ENCODE data around the gene AFAP1L1. TPM values are rescaled to one million over a fixed set of nuclear protein-coding genes. Genes with fewer than 3 reads are reported as not detected.

AFAP1L1 gene
- total and polyA plus RNA-seq, 2 of the 13 experiments (the other 11 are each of a cell fraction or from before 2014, with no cell fraction given), result 0.38 to 1.0 TPM

DNA sequence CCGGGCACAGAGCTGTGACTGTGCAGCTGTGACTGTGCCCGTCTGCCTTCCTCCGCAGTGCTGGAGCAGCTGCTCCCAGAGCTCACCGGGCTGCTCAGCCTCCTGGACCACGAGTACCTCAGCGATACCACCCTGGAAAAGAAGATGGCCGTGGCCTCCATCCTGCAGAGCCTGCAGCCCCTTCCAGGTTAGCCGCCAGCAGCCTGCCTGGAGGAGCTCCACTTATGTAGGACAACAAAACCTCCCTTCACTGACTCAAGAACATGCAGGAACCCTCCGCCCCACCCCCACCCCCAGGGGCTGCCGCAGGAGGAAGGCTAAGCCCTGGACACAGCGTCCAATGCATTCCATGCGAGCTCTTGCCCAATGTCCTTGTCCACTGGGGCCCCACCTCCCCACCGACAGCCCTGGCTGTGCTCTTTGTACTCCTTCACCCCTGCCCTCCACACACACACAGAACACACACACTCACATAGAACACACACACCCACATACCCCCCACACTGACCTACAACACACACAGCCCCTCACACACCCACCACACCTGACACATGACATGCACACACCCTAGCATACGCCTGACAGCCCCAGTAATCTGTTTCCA, 27.9 kb downstream of the AFAP1L1 start (continued):
- TF ChIP-seq, protein P1, sequence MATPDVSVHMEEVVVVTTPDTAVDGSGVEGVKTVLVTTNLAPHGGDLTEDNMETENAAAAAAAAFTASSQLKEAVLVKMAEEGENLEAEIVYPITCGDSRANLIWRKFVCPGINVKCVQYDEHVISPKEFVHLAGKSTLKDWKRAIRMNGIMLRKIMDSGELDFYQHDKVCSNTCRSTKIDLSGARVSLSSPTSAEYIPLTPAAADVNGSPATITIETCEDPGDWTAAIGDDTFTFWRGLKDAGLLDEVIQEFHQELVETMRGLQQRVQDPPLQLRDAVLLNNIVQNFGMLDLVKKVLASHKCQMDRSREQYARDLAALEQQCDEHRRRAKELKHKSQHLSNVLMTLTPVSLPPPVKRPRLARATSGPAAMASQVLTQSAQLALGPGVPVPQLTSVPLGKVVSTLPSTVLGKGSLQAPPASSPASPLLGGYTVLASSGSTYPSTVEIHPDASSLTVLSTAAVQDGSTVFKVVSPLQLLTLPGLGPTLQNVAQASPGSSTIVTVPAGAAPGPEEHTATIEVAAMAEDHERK (CRISPR knock-in tag; IDR thresholded peaks at IDR 0.05; ENCODE audit: low read depth), result no peak
- TF ChIP-seq FOXP1 (IDR thresholded peaks at IDR 0.05), result no peak
- TF ChIP-seq FOXP1 (CRISPR knock-in tag; IDR thresholded peaks at IDR 0.05), result 0 out of 2 replicates have a peak, but pooled peaks have one; percentile 19
- peak; percentile 29; the same call in 1 of the 2 replicates for TF ChIP-seq ZBTB7B (CRISPR knock-in tag; IDR thresholded peaks at IDR 0.05)
- no peak for TF ChIP-seq HCFC1 (IDR thresholded peaks at IDR 0.05; ENCODE audit: low read depth, low read length)
- TF ChIP-seq, protein P2, sequence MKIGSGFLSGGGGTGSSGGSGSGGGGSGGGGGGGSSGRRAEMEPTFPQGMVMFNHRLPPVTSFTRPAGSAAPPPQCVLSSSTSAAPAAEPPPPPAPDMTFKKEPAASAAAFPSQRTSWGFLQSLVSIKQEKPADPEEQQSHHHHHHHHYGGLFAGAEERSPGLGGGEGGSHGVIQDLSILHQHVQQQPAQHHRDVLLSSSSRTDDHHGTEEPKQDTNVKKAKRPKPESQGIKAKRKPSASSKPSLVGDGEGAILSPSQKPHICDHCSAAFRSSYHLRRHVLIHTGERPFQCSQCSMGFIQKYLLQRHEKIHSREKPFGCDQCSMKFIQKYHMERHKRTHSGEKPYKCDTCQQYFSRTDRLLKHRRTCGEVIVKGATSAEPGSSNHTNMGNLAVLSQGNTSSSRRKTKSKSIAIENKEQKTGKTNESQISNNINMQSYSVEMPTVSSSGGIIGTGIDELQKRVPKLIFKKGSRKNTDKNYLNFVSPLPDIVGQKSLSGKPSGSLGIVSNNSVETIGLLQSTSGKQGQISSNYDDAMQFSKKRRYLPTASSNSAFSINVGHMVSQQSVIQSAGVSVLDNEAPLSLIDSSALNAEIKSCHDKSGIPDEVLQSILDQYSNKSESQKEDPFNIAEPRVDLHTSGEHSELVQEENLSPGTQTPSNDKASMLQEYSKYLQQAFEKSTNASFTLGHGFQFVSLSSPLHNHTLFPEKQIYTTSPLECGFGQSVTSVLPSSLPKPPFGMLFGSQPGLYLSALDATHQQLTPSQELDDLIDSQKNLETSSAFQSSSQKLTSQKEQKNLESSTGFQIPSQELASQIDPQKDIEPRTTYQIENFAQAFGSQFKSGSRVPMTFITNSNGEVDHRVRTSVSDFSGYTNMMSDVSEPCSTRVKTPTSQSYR (CRISPR knock-in tag; IDR thresholded peaks at IDR 0.05; ENCODE audit: borderline replicate concordance), result peak; percentile 90; the same call in 1 of the 2 replicates
- TF ChIP-seq, protein P3, sequence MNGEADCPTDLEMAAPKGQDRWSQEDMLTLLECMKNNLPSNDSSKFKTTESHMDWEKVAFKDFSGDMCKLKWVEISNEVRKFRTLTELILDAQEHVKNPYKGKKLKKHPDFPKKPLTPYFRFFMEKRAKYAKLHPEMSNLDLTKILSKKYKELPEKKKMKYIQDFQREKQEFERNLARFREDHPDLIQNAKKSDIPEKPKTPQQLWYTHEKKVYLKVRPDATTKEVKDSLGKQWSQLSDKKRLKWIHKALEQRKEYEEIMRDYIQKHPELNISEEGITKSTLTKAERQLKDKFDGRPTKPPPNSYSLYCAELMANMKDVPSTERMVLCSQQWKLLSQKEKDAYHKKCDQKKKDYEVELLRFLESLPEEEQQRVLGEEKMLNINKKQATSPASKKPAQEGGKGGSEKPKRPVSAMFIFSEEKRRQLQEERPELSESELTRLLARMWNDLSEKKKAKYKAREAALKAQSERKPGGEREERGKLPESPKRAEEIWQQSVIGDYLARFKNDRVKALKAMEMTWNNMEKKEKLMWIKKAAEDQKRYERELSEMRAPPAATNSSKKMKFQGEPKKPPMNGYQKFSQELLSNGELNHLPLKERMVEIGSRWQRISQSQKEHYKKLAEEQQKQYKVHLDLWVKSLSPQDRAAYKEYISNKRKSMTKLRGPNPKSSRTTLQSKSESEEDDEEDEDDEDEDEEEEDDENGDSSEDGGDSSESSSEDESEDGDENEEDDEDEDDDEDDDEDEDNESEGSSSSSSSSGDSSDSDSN (CRISPR knock-in tag; IDR thresholded peaks at IDR 0.05), result 0 out of 2 replicates have a peak, but pooled peaks have one; percentile 32
- TF ChIP-seq ZNF543 (CRISPR knock-in tag; IDR thresholded peaks at IDR 0.05), result peak; percentile 100
- TF ChIP-seq, protein P4, sequence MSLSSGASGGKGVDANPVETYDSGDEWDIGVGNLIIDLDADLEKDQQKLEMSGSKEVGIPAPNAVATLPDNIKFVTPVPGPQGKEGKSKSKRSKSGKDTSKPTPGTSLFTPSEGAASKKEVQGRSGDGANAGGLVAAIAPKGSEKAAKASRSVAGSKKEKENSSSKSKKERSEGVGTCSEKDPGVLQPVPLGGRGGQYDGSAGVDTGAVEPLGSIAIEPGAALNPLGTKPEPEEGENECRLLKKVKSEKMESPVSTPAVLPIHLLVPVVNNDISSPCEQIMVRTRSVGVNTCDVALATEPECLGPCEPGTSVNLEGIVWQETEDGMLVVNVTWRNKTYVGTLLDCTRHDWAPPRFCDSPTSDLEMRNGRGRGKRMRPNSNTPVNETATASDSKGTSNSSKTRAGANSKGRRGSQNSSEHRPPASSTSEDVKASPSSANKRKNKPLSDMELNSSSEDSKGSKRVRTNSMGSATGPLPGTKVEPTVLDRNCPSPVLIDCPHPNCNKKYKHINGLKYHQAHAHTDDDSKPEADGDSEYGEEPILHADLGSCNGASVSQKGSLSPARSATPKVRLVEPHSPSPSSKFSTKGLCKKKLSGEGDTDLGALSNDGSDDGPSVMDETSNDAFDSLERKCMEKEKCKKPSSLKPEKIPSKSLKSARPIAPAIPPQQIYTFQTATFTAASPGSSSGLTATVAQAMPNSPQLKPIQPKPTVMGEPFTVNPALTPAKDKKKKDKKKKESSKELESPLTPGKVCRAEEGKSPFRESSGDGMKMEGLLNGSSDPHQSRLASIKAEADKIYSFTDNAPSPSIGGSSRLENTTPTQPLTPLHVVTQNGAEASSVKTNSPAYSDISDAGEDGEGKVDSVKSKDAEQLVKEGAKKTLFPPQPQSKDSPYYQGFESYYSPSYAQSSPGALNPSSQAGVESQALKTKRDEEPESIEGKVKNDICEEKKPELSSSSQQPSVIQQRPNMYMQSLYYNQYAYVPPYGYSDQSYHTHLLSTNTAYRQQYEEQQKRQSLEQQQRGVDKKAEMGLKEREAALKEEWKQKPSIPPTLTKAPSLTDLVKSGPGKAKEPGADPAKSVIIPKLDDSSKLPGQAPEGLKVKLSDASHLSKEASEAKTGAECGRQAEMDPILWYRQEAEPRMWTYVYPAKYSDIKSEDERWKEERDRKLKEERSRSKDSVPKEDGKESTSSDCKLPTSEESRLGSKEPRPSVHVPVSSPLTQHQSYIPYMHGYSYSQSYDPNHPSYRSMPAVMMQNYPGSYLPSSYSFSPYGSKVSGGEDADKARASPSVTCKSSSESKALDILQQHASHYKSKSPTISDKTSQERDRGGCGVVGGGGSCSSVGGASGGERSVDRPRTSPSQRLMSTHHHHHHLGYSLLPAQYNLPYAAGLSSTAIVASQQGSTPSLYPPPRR (CRISPR knock-in tag; IDR thresholded peaks at IDR 0.05; ENCODE audit: borderline replicate concordance), result peak; percentile 63; the same call in 1 of the 2 replicates
- peak; percentile 41; the same call in 1 of the 2 replicates for TF ChIP-seq BCL6 (CRISPR knock-in tag; IDR thresholded peaks at IDR 0.05)
- TF ChIP-seq DPF2 (CRISPR knock-in tag; IDR thresholded peaks at IDR 0.05; ENCODE audit: borderline replicate concordance, low read depth), result peak; percentile 61; the same call in 1 of the 2 replicates
- peak; percentile 51; the same call in 1 of the 2 replicates for TF ChIP-seq ZFP90 (CRISPR knock-in tag; IDR thresholded peaks at IDR 0.05; ENCODE audit: borderline replicate concordance)
- TF ChIP-seq SIX4 (CRISPR knock-in tag; IDR thresholded peaks at IDR 0.05), result no peak
- TF ChIP-seq FOXA3 (CRISPR knock-in tag; IDR thresholded peaks at IDR 0.05), result peak; percentile 40
- peak; percentile 52; the same call in 1 of the 2 replicates for TF ChIP-seq SALL1 (CRISPR knock-in tag; IDR thresholded peaks at IDR 0.05)
- TF ChIP-seq HNF4A (CRISPR knock-in tag; IDR thresholded peaks at IDR 0.05), result peak; percentile 88
- TF ChIP-seq MTA1 (CRISPR knock-in tag; IDR thresholded peaks at IDR 0.05; ENCODE audit: borderline replicate concordance), result peak; percentile 76; the same call in 1 of the 2 replicates
- TF ChIP-seq RARA (CRISPR knock-in tag; IDR thresholded peaks at IDR 0.05), result peak; percentile 66
- peak; percentile 38; the same call in 1 of the 2 replicates for TF ChIP-seq ESRRA (CRISPR knock-in tag; IDR thresholded peaks at IDR 0.05; ENCODE audit: low read depth)

All from HepG2 (cell line).